ENCODE data around the gene PPM1J. TPM values are rescaled to one million over a fixed set of nuclear protein-coding genes. Genes with fewer than 3 reads are reported as not detected.

The PPM1J gene
- total and polyA plus RNA-seq, 2 of the 13 experiments (the other 11 are each of a cell fraction or from before 2014, with no cell fraction given), result 0.07 to 0.22 TPM

DNA sequence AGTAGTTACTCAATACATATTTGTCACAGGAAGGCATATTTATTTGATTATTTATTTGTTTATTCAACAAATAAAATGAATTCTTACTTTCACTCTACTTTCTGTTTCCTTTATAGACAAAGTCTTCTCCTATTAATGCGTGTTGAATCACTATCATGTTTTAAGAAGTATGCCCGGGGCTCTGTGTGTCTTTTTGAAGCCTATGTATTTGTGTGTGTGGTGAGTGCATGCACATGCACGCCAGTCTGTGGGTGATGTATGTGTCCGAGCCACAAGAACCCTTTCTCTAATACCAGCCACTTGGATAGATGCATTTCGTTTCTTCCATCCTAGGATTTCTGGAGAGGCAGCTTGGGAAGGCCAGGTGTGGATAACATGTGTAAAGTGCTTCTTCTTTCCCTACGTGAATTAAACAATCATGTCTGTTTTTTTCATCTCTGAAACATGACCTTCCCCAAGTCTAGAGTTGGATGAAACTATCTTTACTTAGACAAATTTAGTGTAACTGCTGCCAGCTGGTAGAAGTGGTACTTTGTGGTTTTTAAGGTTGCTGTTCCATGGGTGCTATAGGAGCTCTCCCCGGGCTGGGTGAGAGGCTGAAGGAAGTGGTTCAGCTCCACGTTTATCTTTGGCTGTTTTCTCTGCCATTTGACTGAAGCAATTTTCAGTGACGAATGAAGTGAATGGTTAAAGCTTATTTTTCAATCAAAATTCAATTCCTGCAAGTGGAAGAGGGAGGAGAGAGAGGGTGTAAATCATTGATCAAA lies 46.8 kb upstream of the PPM1J start (continued):
- TF ChIP-seq, protein P1, sequence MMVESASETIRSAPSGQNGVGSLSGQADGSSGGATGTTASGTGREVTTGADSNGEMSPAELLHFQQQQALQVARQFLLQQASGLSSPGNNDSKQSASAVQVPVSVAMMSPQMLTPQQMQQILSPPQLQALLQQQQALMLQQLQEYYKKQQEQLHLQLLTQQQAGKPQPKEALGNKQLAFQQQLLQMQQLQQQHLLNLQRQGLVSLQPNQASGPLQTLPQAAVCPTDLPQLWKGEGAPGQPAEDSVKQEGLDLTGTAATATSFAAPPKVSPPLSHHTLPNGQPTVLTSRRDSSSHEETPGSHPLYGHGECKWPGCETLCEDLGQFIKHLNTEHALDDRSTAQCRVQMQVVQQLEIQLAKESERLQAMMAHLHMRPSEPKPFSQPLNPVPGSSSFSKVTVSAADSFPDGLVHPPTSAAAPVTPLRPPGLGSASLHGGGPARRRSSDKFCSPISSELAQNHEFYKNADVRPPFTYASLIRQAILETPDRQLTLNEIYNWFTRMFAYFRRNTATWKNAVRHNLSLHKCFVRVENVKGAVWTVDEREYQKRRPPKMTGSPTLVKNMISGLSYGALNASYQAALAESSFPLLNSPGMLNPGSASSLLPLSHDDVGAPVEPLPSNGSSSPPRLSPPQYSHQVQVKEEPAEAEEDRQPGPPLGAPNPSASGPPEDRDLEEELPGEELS (CRISPR knock-in tag; IDR thresholded peaks at IDR 0.05), result no peak
- no peak for TF ChIP-seq ERF (CRISPR knock-in tag; IDR thresholded peaks at IDR 0.05)
- no peak for TF ChIP-seq TRIM24 (CRISPR knock-in tag; IDR thresholded peaks at IDR 0.05)
- TF ChIP-seq TCF7 (IDR thresholded peaks at IDR 0.05; ENCODE audit: low read depth), result no peak
- TF ChIP-seq, protein P2, sequence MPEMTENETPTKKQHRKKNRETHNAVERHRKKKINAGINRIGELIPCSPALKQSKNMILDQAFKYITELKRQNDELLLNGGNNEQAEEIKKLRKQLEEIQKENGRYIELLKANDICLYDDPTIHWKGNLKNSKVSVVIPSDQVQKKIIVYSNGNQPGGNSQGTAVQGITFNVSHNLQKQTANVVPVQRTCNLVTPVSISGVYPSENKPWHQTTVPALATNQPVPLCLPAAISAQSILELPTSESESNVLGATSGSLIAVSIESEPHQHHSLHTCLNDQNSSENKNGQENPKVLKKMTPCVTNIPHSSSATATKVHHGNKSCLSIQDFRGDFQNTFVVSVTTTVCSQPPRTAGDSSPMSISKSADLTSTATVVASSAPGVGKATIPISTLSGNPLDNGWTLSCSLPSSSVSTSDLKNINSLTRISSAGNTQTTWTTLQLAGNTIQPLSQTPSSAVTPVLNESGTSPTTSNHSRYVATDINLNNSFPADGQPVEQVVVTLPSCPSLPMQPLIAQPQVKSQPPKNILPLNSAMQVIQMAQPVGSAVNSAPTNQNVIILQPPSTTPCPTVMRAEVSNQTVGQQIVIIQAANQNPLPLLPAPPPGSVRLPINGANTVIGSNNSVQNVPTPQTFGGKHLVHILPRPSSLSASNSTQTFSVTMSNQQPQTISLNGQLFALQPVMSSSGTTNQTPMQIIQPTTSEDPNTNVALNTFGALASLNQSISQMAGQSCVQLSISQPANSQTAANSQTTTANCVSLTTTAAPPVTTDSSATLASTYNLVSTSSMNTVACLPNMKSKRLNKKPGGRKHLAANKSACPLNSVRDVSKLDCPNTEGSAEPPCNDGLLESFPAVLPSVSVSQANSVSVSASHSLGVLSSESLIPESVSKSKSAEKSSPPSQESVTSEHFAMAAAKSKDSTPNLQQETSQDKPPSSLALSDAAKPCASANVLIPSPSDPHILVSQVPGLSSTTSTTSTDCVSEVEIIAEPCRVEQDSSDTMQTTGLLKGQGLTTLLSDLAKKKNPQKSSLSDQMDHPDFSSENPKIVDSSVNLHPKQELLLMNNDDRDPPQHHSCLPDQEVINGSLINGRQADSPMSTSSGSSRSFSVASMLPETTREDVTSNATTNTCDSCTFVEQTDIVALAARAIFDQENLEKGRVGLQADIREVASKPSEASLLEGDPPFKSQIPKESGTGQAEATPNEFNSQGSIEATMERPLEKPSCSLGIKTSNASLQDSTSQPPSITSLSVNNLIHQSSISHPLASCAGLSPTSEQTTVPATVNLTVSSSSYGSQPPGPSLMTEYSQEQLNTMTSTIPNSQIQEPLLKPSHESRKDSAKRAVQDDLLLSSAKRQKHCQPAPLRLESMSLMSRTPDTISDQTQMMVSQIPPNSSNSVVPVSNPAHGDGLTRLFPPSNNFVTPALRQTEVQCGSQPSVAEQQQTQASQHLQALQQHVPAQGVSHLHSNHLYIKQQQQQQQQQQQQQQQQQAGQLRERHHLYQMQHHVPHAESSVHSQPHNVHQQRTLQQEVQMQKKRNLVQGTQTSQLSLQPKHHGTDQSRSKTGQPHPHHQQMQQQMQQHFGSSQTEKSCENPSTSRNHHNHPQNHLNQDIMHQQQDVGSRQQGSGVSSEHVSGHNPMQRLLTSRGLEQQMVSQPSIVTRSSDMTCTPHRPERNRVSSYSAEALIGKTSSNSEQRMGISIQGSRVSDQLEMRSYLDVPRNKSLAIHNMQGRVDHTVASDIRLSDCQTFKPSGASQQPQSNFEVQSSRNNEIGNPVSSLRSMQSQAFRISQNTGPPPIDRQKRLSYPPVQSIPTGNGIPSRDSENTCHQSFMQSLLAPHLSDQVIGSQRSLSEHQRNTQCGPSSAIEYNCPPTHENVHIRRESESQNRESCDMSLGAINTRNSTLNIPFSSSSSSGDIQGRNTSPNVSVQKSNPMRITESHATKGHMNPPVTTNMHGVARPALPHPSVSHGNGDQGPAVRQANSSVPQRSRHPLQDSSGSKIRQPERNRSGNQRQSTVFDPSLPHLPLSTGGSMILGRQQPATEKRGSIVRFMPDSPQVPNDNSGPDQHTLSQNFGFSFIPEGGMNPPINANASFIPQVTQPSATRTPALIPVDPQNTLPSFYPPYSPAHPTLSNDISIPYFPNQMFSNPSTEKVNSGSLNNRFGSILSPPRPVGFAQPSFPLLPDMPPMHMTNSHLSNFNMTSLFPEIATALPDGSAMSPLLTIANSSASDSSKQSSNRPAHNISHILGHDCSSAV (CRISPR knock-in tag; IDR thresholded peaks at IDR 0.05; ENCODE audit: borderline replicate concordance), result no peak
- TF ChIP-seq ZNF749 (CRISPR knock-in tag; IDR thresholded peaks at IDR 0.05; ENCODE audit: borderline replicate concordance), result no peak
- TF ChIP-seq RBM22 (optimal IDR thresholded peaks at IDR 0.05; ENCODE audit: low read length), result no peak
- no peak for TF ChIP-seq NR2C2 (CRISPR knock-in tag; IDR thresholded peaks at IDR 0.05; ENCODE audit: borderline replicate concordance)
- no peak for TF ChIP-seq ARNTL (CRISPR knock-in tag; IDR thresholded peaks at IDR 0.05)
- no peak for TF ChIP-seq ZFP90 (CRISPR knock-in tag; IDR thresholded peaks at IDR 0.05; ENCODE audit: borderline replicate concordance)
- TF ChIP-seq MLLT10 (CRISPR knock-in tag; IDR thresholded peaks at IDR 0.05), result no peak

All from HepG2 (cell line).